ENCODE results near the gene ARID5B.

- TF ChIP-seq POLR2A (IDR thresholded peaks at IDR 0.05; ENCODE audit: extremely low read depth, insufficient read length): no peak
- TF ChIP-seq CTCF (IDR thresholded peaks at IDR 0.05; ENCODE audit: low read depth, low read length): no peak
- TF ChIP-seq MAX (IDR thresholded peaks at IDR 0.05; ENCODE audit: low read depth, low read length): no peak
- TF ChIP-seq MYC (IDR thresholded peaks at IDR 0.05; ENCODE audit: low read depth, low read length): no peak
These were observed 41.7 kb upstream of the ARID5B start for GRCh38 chr10:61859786-61860185.
